OCI-LY3 (cell line): ENCODE measurements around the gene CREB3L1.

Experiments
- H2AFZ ChIP-seq: fragments of 200-600, 300-600 bp; shearing (Covaris generic); 2 replicates; pipeline ENCODE4 v1.6.0; 2014; ENCODE audit warnings: antibody characterized with exemption, low read depth, low read length
- H3K27ac ChIP-seq: fragments of 200-600, 300-600 bp; sonication (generic); 2 replicates; pipeline ENCODE4 v1.5.1; 2014; ENCODE audit warnings: mild to moderate bottlenecking, low read length, moderate library complexity, mixed read lengths
- H3K27me3 ChIP-seq: fragments of 200-600, 300-600 bp; sonication (generic); 2 replicates; pipeline ENCODE4 v1.6.1; 2014; ENCODE audit warnings: low read depth, low read length, mixed read lengths
- H3K36me3 ChIP-seq: fragments of 200-600, 300-600 bp; sonication (generic); replicated peaks from 2 replicates; pipeline ENCODE3; 2014; ENCODE audit warnings: low read depth, low read length, mixed read lengths
- H3K4me1 ChIP-seq: fragments of 300-600, 200-600 bp; sonication (generic); 2 replicates; pipeline ENCODE4 v1.6.1; 2014; ENCODE audit warnings: low read length, mixed read lengths
- H3K4me2 ChIP-seq: fragments of 200-600, 300-600 bp; sonication (generic); 2 replicates; pipeline ENCODE4 v1.6.1; 2014; ENCODE audit warnings: low read length, mixed read lengths
- H3K4me3 ChIP-seq: fragments of 300-600, 200-600 bp; sonication (generic); 2 replicates; pipeline ENCODE4 v1.5.1; 2014; ENCODE audit warnings: antibody characterized with exemption, mild to moderate bottlenecking, low read length, moderate library complexity
- H3K79me2 ChIP-seq: fragments of 300-600, 200-600 bp; shearing (Covaris generic); 2 replicates; pipeline ENCODE4 v1.6.1; 2014; ENCODE audit warnings: mild to moderate bottlenecking, low read length, mixed read lengths
- H3K9ac ChIP-seq: fragments of 300-600, 200-600 bp; shearing (Covaris generic); 2 replicates; pipeline ENCODE4 v1.6.0; 2014; ENCODE audit warnings: mild to moderate bottlenecking, low read length, moderate library complexity
- H3K9me3 ChIP-seq: fragments of 200-600, 300-600 bp; shearing (Covaris generic); 2 replicates; pipeline ENCODE4 v1.6.1; 2014; ENCODE audit warnings: low read length, mixed read lengths; ENCODE audit not compliant: insufficient read depth
- H4K20me1 ChIP-seq: fragments of 200-600, 300-600 bp; sonication (generic); 2 replicates; pipeline ENCODE4 v1.6.1; 2016; ENCODE audit warnings: low read length, mixed read lengths; ENCODE audit not compliant: insufficient read depth
- EZH2phosphoT487 ChIP-seq: fragments of 200-600 bp; shearing (Covaris generic); IDR thresholded peaks from 2 replicates; pipeline ENCODE4 v1.6.1; 2018; ENCODE audit warnings: antibody characterized with exemption, mixed run types, low read depth
- TF ChIP-seq, protein P1 (sequence below): fragments of 200-600, 300-600 bp; sonication (generic); IDR thresholded peaks from 2 replicates; pipeline ENCODE4 v1.5.1; 2014; ENCODE audit warnings: antibody characterized with exemption, low read length, low read depth

The CREB3L1 gene

DNA sequence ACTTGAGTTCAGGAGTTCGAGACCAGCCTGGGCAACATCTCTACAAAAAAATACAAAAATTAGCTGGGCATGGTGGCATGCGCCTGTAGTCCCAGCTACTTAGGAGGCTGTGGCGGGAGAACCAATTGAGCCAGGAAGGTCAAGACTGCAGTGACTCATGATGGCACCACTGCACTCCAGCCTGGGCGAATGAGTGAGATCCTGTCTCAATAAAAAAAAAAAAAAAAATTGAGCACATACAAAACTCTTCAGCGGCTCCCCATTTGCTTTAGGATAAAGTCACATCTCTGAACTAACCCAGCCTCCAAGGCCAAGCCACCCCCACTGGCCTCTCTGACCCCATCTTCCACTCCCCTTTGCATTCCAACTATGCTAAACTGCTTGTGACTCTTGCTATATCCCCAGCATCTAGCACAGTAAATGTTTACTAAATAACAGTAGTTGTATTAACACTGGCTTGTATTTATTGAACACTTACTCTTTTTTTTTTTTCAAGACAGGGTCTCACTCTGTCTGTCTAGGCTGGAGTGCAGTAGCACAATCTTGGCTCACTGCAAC is 28.9 kb downstream of the CREB3L1 start:
- Histone ChIP-seq H4K20me1 (no peaks in the 10 kb centered on the region), H2AFZ (no peak overlapping the region), H3K27me3 (0 out of 2 replicates have a peak, but pooled peaks cover 5% of the 10 kb centered on the region), H3K27ac (no peak overlapping the region), H3K79me2 (no peaks in the 10 kb centered on the region), H3K9ac (no peak overlapping the region), H3K36me3 (no peaks in the 10 kb centered on the region), H3K4me3 (no peak overlapping the region), H3K4me1 (peaks cover 66% of the 10 kb centered on the region), H3K4me2 (no peak overlapping the region), H3K9me3 (no peaks in the 10 kb centered on the region)
- TF ChIP-seq, protein P1, sequence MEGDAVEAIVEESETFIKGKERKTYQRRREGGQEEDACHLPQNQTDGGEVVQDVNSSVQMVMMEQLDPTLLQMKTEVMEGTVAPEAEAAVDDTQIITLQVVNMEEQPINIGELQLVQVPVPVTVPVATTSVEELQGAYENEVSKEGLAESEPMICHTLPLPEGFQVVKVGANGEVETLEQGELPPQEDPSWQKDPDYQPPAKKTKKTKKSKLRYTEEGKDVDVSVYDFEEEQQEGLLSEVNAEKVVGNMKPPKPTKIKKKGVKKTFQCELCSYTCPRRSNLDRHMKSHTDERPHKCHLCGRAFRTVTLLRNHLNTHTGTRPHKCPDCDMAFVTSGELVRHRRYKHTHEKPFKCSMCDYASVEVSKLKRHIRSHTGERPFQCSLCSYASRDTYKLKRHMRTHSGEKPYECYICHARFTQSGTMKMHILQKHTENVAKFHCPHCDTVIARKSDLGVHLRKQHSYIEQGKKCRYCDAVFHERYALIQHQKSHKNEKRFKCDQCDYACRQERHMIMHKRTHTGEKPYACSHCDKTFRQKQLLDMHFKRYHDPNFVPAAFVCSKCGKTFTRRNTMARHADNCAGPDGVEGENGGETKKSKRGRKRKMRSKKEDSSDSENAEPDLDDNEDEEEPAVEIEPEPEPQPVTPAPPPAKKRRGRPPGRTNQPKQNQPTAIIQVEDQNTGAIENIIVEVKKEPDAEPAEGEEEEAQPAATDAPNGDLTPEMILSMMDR = no peak
- TF ChIP-seq EZH2phosphoT487 = no peak

DNA sequence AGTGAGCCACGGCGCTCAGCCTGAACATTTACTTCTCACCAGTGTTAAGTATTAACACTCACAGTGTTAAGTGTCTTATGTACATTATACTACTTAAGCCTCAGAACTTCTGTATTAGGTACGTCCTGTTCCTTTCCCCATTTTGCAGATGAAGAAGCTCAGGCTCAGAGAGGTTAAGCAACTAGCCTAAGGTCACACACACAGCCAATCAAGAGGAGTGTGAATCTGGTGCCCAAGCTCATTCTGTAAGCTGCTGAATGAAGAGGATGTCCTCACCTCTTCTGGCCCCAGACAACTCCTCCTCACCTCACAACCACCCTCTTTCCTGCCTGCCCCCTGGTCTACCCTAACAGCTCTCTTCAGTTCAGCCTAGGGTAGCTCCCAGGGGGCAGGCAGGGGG is 29.9 kb downstream of the CREB3L1 start:
- H3K36me3 ChIP-seq = no peaks in the 10 kb centered on the region
- H3K27ac ChIP-seq = no peak overlapping the region
- H2AFZ ChIP-seq = no peak overlapping the region
- H3K9me3 ChIP-seq = no peaks in the 10 kb centered on the region
- H3K27me3 ChIP-seq = 0 out of 2 replicates have a peak, but pooled peaks cover 2% of the 10 kb centered on the region
- H3K4me1 ChIP-seq = peaks cover 63% of the 10 kb centered on the region
- no peak overlapping the region for H3K9ac ChIP-seq
- no peaks in the 10 kb centered on the region for H3K79me2 ChIP-seq
- no peaks in the 10 kb centered on the region for H4K20me1 ChIP-seq
- no peak for TF ChIP-seq EZH2phosphoT487
- TF ChIP-seq, protein P1 = no peak
- no peak overlapping the region for H3K4me2 ChIP-seq
- H3K4me3 ChIP-seq = no peak overlapping the region

DNA sequence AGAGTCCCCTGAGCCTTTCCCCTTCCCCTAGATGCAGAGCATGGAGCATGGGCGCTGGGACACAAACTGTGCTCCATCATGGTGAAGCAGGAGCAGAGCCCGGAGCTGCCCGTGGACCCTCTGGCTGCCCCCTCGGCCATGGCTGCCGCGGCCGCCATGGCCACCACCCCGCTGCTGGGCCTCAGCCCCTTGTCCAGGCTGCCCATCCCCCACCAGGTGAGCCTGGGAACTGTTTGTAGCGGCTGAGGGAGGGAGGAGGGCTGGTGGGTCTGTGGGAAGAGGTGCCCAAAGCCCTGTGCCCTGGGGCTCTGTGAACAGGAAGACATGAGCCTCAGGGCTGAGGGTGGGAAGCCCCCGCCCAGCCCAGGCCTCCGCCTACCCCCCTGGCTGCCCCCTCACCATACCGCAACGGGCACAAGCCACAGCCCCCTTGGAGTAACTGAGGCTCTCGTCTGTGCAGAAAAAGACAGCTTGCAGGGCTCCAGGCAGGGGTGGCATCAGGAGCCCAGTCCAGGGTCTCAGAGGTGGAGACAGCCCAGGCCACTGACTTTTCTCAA is 30.4 kb downstream of the CREB3L1 start:
- H4K20me1 ChIP-seq = no peaks in the 10 kb centered on the region
- no peak overlapping the region for H2AFZ ChIP-seq
- no peaks in the 10 kb centered on the region for H3K27me3 ChIP-seq
- no peaks in the 10 kb centered on the region for H3K9me3 ChIP-seq
- H3K27ac ChIP-seq = no peak overlapping the region
- peaks cover 58% of the 10 kb centered on the region for H3K4me1 ChIP-seq
- TF ChIP-seq, protein P1 = no peak
- no peak for TF ChIP-seq EZH2phosphoT487
- no peaks in the 10 kb centered on the region for H3K79me2 ChIP-seq
- no peak overlapping the region for H3K9ac ChIP-seq
- H3K4me2 ChIP-seq = peak overlapping the region; percentile 47
- no peak overlapping the region for H3K4me3 ChIP-seq
- H3K36me3 ChIP-seq = no peaks in the 10 kb centered on the region

DNA sequence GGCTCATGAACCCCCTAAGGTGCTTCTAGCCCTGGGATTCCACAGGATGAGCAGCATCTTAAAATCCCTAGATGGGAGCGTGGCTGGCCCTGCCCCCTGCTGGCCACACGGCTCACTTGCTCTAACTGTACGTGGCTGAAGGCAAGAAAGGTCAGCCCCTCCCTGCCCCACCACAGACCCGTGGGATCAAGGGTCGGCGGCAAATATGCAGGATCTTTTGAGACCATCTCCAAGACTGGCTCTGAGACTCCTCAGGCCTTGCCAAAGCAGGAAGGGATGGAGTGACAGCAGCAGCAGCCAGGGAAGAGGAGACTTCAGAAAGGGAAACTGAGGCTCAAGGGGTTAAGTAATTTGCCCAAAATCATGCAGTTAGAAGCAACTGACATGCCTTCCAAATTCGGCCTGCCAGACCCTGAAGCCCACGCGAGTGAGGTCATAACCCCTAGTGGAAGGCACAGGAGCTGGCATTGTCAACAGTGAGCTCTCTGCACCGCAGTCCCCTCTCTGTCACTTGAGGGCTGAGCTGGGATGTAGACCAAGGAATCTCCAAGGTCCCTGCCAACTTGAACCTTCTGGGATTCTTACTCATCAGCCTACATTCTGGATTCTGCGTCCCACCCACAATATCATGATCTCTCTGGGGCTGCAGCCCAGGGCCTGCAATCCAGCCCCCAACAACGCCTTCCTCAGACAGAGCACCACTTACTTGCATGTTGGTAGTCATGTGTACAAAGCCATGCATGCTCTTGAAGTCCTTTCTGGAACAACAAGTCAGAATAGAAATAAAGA is 31.4 kb downstream of the CREB3L1 start:
- Histone ChIP-seq H3K27ac (peak overlapping the region; percentile 49), H3K79me2 (no peaks in the 10 kb centered on the region), H3K9me3 (no peaks in the 10 kb centered on the region), H3K4me3 (0 out of 2 replicates have a peak overlapping the region, but pooled peaks have one; percentile 13), H3K4me1 (peaks cover 48% of the 10 kb centered on the region), H3K9ac (peak overlapping the region; percentile 28), H3K36me3 (no peaks in the 10 kb centered on the region), H4K20me1 (no peaks in the 10 kb centered on the region), H2AFZ (no peak overlapping the region), H3K4me2 (peak overlapping the region; percentile 47), H3K27me3 (no peaks in the 10 kb centered on the region)
- TF ChIP-seq, protein P1 = peak; percentile 93
- no peak for TF ChIP-seq EZH2phosphoT487
